Brain microvascular endothelial cell (primary cell): Measurements from ENCODE around the gene LINS1.

ENCODE experiments used
- DNase-seq: peaks from one replicate; pipeline ENCODE4 v3.0.0-alpha.2; 2020
- H3K27ac ChIP-seq: fragments of 250-450 bp; sonication (Bioruptor Pico); 2 replicates; pipeline ENCODE4 v1.5.1; 2020; ENCODE audit warnings: mild to moderate bottlenecking, moderate library complexity
- H3K27me3 ChIP-seq: fragments of 250-450 bp; sonication (Bioruptor Pico); replicated peaks from 2 replicates; pipeline ENCODE4 v1.5.1; 2020; ENCODE audit warnings: mild to moderate bottlenecking
- H3K36me3 ChIP-seq: fragments of 250-450 bp; sonication (Bioruptor Pico); replicated peaks from 2 replicates; pipeline ENCODE4 v1.5.1; 2020; ENCODE audit warnings: mild to moderate bottlenecking
- H3K4me3 ChIP-seq: 2 replicates; pipeline ENCODE4 v1.5.1; 2011; ENCODE audit warnings: low read depth, mild to moderate bottlenecking, control low read depth, low read length, moderate library complexity
- CTCF ChIP-seq: IDR thresholded peaks from 2 replicates; pipeline ENCODE4 v1.5.1; 2011; ENCODE audit warnings: low read depth, mild to moderate bottlenecking, moderate library complexity, low read length, control low read depth, inconsistent platforms; ENCODE audit errors: missing control alignments
- in situ Hi-C: cut with HindIII; loops from 2 replicates; pipeline ENCODE4 v1.10.0; 2017; ENCODE audit warnings: low sequenced_read_pairs, low pct_ligation_motif_present

The LINS1 gene

GRCh38 chr15:100566850-100567628, 34.9 kb downstream of the LINS1 start:
- Histone ChIP-seq H3K27me3 (no peaks in the 10 kb centered on the region), H3K36me3 (peaks cover 4% of the 10 kb centered on the region), H3K27ac (no peak overlapping the region), H3K4me3 (no peak overlapping the region)
- DNase-seq, result no peak
- in situ Hi-C loops, result no loop called here
- no peak for TF ChIP-seq CTCF

- no peak for DNase-seq
- no peak for TF ChIP-seq CTCF
- H3K27ac ChIP-seq, result no peak overlapping the region
- in situ Hi-C loops, result no loop called here
- H3K4me3 ChIP-seq, result no peak overlapping the region
- H3K27me3 ChIP-seq, result no peaks in the 10 kb centered on the region
- H3K36me3 ChIP-seq, result peaks cover 4% of the 10 kb centered on the region
These were observed 36.4 kb downstream of the LINS1 start for GRCh38 chr15:100565591-100565990.

GRCh38 chr15:100560323-100560722, 41.7 kb downstream of the LINS1 start:
- H3K4me3 ChIP-seq, result no peak overlapping the region

GRCh38 chr15:100559330-100559729, 42.7 kb downstream of the LINS1 start:
- Histone ChIP-seq H3K36me3 (no peaks in the 10 kb centered on the region), H3K27me3 (no peaks in the 10 kb centered on the region), H3K27ac (no peak overlapping the region), H3K4me3 (no peak overlapping the region)
- peak; percentile 31 for DNase-seq
- in situ Hi-C loops, result no loop called here
- TF ChIP-seq CTCF, result no peak

More at GRCh38 chr15:100560323-100560722, 41.7 kb downstream of the LINS1 start:
- TF ChIP-seq CTCF, result no peak
- no peak for DNase-seq
- in situ Hi-C loops, result no loop called here
- H3K36me3 ChIP-seq, result no peaks in the 10 kb centered on the region
- no peaks in the 10 kb centered on the region for H3K27me3 ChIP-seq
- H3K27ac ChIP-seq, result no peak overlapping the region

GRCh38 chr15:100558771-100559254, 43.2 kb downstream of the LINS1 start:
- in situ Hi-C loops, result no loop called here
- H3K27ac ChIP-seq, result no peak overlapping the region
- TF ChIP-seq CTCF, result no peak
- no peak overlapping the region for H3K4me3 ChIP-seq
- H3K27me3 ChIP-seq, result no peaks in the 10 kb centered on the region
- no peaks in the 10 kb centered on the region for H3K36me3 ChIP-seq
- DNase-seq, result no peak
